ENCODE measurements around the gene HNRNPAB.
"Not testable (repeated sequence)": the region's sequence is repeated elsewhere in the genome, so short reads cannot be mapped to it uniquely, and the experiment has no call there.

The HNRNPAB gene

GRCh38 chr5:178245389-178245788 is 41.1 kb downstream of the HNRNPAB start:
- no peak for DNase-seq (ENCODE audit: low spot score)

GRCh38 chr5:178246624-178247279 is 42.4 kb downstream of the HNRNPAB start:
- no peak for DNase-seq (ENCODE audit: low spot score)

GRCh38 chr5:178247481-178248456 is 43.4 kb downstream of the HNRNPAB start:
- no peak for DNase-seq (ENCODE audit: low spot score)

- DNase-seq (ENCODE audit: low spot score): no peak
These were observed 44.4 kb downstream of the HNRNPAB start for GRCh38 chr5:178248750-178249149.

- no peak for DNase-seq (ENCODE audit: low spot score)
These were observed 45.1 kb downstream of the HNRNPAB start for GRCh38 chr5:178249191-178249989.

- DNase-seq (ENCODE audit: low spot score): no peak
These were observed 45.9 kb downstream of the HNRNPAB start for GRCh38 chr5:178250263-178250662.

GRCh38 chr5:178252258-178252657 is 47.9 kb downstream of the HNRNPAB start:
- DNase-seq (ENCODE audit: low spot score): no peak

- DNase-seq (ENCODE audit: low spot score): not testable (repeated sequence)
These were observed 49.3 kb downstream of the HNRNPAB start for GRCh38 chr5:178253632-178254031.

GRCh38 chr5:178256746-178257145 is 52.4 kb downstream of the HNRNPAB start:
- DNase-seq (ENCODE audit: low spot score): no peak

GRCh38 chr5:178257650-178258049 is 53.3 kb downstream of the HNRNPAB start:
- DNase-seq (ENCODE audit: low spot score): no peak

- no peak for DNase-seq (ENCODE audit: low spot score)
These were observed 55.5 kb downstream of the HNRNPAB start for GRCh38 chr5:178259623-178260536.

Data from HuH-7.5 (cell line).